Uterus (tissue), 4 donors: ENCODE results near the gene LRRC4B. TPM values are rescaled to one million over a fixed set of nuclear protein-coding genes. Genes with fewer than 3 reads are reported as not detected.

Experiments used
- DNase-seq, 2 donors: peaks; one replicate each; pipeline ENCODE4 v3.0.0-alpha.2; 2019 to 2020
- H3K27ac ChIP-seq, 2 donors: fragments of 200-600 bp; sonication (generic); 1 replicate in 1 of 2; 2 replicates in 1 of 2; pipeline ENCODE4 v1.5.1; 2016 to 2018
- H3K27me3 ChIP-seq, 2 donors: fragments of 200-600 bp; sonication (generic); one replicate each; pipeline ENCODE4 v1.5.1; 2018 to 2019; ENCODE audit warnings: control low read depth in 1 of 2
- H3K36me3 ChIP-seq, 2 donors: fragments of 200-600 bp; sonication (generic); one replicate each; pipeline ENCODE4 v1.5.1; 2019; ENCODE audit warnings: control low read depth in 1 of 2
- H3K4me1 ChIP-seq, 2 donors: fragments of 200-600 bp; sonication (generic); one replicate each; pipeline ENCODE4 v1.5.1; 2018 to 2019; ENCODE audit warnings: control low read depth in 1 of 2
- H3K4me3 ChIP-seq, 2 donors: fragments of 200-600 bp; sonication (generic); 1 replicate in 1 of 2; 2 replicates in 1 of 2; pipeline ENCODE4 v1.5.1; 2018 to 2019; ENCODE audit warnings: mild to moderate bottlenecking in 1 of 2
- H3K9me3 ChIP-seq, 2 donors: fragments of 200-600 bp; sonication (generic); one replicate each; pipeline ENCODE4 v1.5.1; 2019; ENCODE audit warnings: control low read depth in 1 of 2
- POLR2A ChIP-seq, 2 donors: fragments of 450-650 bp; IDR thresholded peaks; one replicate each; pipeline ENCODE4 v1.6.1; 2016; ENCODE audit warnings: antibody characterized with exemption in 2 of 2, mild to moderate bottlenecking in 1 of 2, moderate library complexity in 1 of 2
- intact Hi-C: fragments of 100-400 bp; cut with DNase I; formaldehyde crosslinking; loops from one replicate; pipeline ENCODE4 v1.15.1; 2023; ENCODE audit warnings: low total_unique reads
- total RNA-seq, 4 donors: library from RNA; depleted of rRNA in 3 of 4; stranded (reverse); fragments of >200 nt in 3 of 4; gene quantifications; one replicate each; pipeline versions ENCODE4 v1.1.0 to v1.2.4, GENCODE V29; 2014 to 2023
- TF ChIP-seq, protein P1 (sequence below), 4 experiments: fragments of 200-600 bp in 2 of 4; fragments of 450-650 bp in 2 of 4; sonication (generic) in 2 of 4; IDR thresholded peaks; one replicate each; pipeline ENCODE4 v1.5.1; 2016 to 2019; ENCODE audit warnings: antibody characterized with exemption in 4 of 4, mild to moderate bottlenecking in 2 of 4, moderate library complexity in 1 of 4
- donor health status: DM: yes; HTN: yes; CAD: no.

Gene LRRC4B
- total RNA-seq, 4 donors from 2014 or later = 2.4 to 38.0 (median 13.2) TPM

DNA sequence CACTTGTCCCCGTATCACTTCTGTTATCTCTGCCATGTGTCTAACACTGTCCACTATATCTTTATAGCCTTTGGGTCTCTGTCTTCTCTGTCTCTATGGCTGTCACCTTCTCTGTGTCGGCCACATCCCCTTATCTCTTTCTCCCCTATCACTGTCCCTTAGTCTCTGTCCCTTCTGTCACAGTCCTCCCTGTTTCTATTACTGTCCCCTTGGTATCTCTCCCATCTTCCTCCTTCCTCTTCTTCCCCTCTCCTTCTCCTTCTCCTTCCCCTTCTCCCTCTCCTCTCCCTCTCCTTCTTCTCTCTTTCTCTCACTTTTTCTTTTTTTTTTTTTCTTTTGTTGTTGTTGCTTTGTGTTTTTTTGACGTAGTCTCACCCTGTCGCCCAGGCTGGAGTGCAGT is 34.7 kb upstream of the LRRC4B start:
- Histone ChIP-seq H3K9me3 (no peaks in the 10 kb centered on the region), H3K27me3 (peaks cover 0 to 5% of the 10 kb centered on the region in 2 donors), H3K4me3 (no peak overlapping the region), H3K36me3 (no peaks in the 10 kb centered on the region), H3K27ac (no peak overlapping the region), H3K4me1 (no peaks in the 10 kb centered on the region)
- DNase-seq = no peak
- TF ChIP-seq, protein P1, sequence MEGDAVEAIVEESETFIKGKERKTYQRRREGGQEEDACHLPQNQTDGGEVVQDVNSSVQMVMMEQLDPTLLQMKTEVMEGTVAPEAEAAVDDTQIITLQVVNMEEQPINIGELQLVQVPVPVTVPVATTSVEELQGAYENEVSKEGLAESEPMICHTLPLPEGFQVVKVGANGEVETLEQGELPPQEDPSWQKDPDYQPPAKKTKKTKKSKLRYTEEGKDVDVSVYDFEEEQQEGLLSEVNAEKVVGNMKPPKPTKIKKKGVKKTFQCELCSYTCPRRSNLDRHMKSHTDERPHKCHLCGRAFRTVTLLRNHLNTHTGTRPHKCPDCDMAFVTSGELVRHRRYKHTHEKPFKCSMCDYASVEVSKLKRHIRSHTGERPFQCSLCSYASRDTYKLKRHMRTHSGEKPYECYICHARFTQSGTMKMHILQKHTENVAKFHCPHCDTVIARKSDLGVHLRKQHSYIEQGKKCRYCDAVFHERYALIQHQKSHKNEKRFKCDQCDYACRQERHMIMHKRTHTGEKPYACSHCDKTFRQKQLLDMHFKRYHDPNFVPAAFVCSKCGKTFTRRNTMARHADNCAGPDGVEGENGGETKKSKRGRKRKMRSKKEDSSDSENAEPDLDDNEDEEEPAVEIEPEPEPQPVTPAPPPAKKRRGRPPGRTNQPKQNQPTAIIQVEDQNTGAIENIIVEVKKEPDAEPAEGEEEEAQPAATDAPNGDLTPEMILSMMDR (IDR thresholded peaks at IDR 0.05) = no peak
- TF ChIP-seq POLR2A (IDR thresholded peaks at IDR 0.05) = no peak
- intact Hi-C loops = no loop called here

DNA sequence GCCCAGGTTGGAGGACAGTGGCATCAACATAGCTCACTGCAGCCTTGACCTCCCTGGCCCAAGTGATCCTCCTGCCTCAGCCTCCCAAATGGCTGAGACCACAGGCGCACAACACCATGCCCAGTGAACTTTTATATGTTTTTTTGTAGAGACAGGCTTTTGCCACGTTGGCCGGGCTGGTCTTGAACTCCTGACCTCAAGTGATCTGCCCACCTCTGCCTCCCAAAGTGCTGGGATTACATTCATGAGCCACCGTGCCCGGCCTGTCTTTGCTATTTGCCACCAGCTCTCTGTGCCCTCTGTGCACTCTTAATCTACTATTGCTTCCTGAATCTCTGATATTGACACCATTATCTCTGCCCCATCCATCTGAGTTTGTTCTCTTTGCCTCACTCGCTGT is 34.3 kb upstream of the LRRC4B start:
- Histone ChIP-seq H3K36me3 (no peaks in the 10 kb centered on the region), H3K4me3 (no peak overlapping the region), H3K27ac (no peak overlapping the region), H3K27me3 (peaks cover 0 to 5% of the 10 kb centered on the region in 2 donors), H3K4me1 (no peaks in the 10 kb centered on the region), H3K9me3 (no peaks in the 10 kb centered on the region)
- DNase-seq = no peak
- TF ChIP-seq, protein P1 (IDR thresholded peaks at IDR 0.05) = no peak
- no peak for TF ChIP-seq POLR2A (IDR thresholded peaks at IDR 0.05)
- intact Hi-C loops = no loop called here

DNA sequence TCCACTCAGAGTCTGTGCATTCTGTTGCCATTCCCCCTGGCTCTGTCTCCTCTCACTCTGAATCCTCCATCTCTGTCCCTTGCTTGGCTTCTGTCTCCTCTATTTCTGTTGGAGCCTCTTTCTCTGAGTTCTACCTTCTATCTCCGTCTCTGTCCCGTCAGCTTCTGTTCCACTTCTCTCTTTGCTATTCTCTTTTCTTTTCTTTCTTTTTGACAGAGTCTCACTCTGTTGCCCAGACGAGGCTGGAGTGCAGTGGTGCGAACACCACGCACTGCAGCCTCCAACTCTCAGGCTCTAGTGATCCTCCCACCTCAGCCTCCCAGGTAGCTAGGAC is 33.8 kb upstream of the LRRC4B start:
- Histone ChIP-seq H3K27ac (no peak overlapping the region), H3K36me3 (no peaks in the 10 kb centered on the region), H3K9me3 (no peaks in the 10 kb centered on the region), H3K4me3 (no peak overlapping the region), H3K4me1 (no peaks in the 10 kb centered on the region), H3K27me3 (peaks cover 0 to 5% of the 10 kb centered on the region in 2 donors)
- intact Hi-C loops = no loop called here
- no peak for TF ChIP-seq POLR2A (IDR thresholded peaks at IDR 0.05)
- TF ChIP-seq, protein P1 (IDR thresholded peaks at IDR 0.05) = no peak
- no peak for DNase-seq

DNA sequence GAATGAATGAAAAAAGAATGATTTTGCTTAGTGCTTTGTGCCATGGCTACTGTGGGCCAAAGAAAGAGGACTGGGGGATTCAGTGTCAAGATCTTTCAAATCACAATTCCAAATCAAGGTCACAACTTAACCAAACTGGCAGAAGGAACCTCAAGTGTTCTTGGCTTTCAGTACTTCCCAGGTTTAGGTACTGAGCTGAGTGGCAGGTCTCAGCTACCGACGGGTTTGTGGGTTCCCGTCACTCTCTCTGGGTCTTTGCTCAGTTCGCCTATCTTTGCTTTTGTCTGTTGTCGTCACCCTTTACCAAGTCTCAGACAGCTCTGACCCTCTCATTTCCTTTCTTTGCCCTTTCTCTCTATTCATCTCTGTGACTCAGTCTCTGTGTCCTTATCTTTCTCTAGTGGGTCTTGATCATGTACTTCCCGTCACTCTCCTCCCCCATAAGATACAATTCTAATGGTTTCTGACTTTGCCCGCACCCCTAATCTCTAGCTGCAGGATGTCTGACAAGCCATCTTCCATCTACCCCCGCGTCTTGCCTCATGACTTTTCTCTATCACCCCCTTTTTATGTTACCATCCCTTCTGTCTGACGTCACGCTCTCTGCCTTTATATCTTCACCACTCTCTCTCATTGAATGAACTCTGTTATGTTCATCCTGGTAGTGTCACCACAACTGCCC is 33.3 kb upstream of the LRRC4B start:
- TF ChIP-seq, protein P1 (IDR thresholded peaks at IDR 0.05) = no peak
- no peak for TF ChIP-seq POLR2A (IDR thresholded peaks at IDR 0.05)
- H3K27ac ChIP-seq = no peak overlapping the region
- peaks cover 0 to 5% of the 10 kb centered on the region in 2 donors for H3K27me3 ChIP-seq
- H3K36me3 ChIP-seq = no peaks in the 10 kb centered on the region
- H3K4me3 ChIP-seq = no peak overlapping the region
- no peak for DNase-seq
- no peaks in the 10 kb centered on the region for H3K4me1 ChIP-seq
- no peaks in the 10 kb centered on the region for H3K9me3 ChIP-seq
- intact Hi-C loops = no loop called here

DNA sequence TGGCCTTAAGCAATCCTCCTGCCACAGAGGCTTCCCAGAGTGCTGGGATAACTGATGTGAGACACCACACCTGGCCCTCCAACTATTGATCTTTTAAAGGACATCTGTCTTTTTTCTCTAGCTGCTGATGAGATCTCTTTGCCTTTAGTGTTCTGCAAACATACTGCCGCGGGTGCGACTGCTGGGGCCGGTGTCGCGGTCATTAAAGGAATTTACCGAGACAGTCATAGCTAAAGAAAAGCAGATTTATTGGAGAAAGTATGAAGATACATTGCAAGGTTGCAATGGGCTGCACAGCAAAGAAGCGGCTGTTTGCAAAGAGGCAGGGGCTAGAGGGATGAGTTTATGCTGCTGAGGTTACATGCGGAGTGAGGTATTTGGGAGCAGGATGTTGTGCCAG is 31.2 kb upstream of the LRRC4B start:
- TF ChIP-seq POLR2A (IDR thresholded peaks at IDR 0.05) = no peak
- TF ChIP-seq, protein P1 (IDR thresholded peaks at IDR 0.05) = no peak
- no peaks in the 10 kb centered on the region for H3K36me3 ChIP-seq
- no peak overlapping the region for H3K4me3 ChIP-seq
- H3K4me1 ChIP-seq = no peaks in the 10 kb centered on the region
- H3K27me3 ChIP-seq = peaks cover 0 to 2% of the 10 kb centered on the region in 2 donors
- intact Hi-C loops = no loop called here
- no peak overlapping the region for H3K27ac ChIP-seq
- no peak for DNase-seq
- H3K9me3 ChIP-seq = no peaks in the 10 kb centered on the region
